GM21381 (cell line): Measurements from ENCODE around the gene PRTN3.

Experiments
- ATAC-seq: cut with Tn5 transposase; IDR thresholded peaks from one replicate; pipeline ENCODE4 v1.9.1; 2021; ENCODE audit warnings: mild to moderate bottlenecking, moderate library complexity; ENCODE audit not compliant: unreplicated experiment

PRTN3 gene

DNA sequence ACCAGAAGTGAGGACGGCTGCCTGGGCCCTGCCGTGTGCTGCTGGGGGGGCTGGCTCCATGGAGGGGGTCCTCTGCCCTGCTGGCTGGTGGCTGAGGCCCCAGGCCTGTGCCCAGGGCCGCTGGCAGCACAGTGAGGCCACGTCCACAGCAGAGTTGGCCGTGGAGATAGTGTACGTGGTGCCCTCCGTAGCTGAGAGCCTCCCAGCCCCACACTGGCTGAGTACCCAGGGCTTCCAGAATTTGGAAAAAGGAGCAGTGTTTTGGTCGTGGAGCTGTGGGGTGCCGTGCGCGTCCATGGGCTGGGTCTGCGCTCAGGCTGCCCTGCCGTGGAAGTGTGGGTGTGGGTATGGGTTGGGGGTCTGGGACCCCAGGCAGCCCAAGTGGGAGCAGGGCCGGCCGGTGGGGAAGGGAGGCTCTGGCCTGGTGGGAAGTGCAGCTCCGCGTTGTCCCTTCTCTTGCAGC, 37.7 kb upstream of the PRTN3 start:
- no peak for ATAC-seq

- no peak for ATAC-seq
Observed at GRCh38 chr19:803686-804418, 36.9 kb upstream of the PRTN3 start.

DNA sequence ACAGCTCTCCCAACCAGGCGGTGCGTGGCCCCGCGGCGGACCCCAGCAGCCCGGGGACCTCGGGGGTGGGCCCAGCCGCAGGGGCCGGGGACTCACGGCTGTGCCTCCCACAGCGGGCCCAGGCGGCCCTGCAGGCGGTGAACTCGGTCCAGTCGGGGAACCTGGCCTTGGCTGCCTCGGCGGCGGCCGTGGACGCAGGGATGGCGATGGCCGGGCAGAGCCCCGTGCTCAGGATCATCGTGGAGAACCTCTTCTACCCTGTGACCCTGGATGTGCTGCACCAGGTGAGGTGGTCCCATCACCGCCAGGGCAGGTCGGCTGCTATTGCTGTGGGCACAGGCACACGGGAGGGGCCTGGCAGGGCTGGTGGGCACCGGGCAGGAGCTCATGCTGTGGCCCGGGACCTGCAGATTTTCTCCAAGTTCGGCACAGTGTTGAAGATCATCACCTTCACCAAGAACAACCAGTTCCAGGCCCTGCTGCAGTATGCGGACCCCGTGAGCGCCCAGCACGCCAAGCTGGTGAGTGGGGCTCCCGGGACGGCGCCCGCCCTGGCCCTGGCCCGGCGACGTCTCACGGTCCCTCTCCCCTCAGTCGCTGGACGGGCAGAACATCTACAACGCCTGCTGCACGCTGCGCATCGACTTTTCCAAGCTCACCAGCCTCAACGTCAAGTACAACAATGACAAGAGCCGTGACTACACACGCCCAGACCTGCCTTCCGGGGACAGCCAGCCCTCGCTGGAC, 36.2 kb upstream of the PRTN3 start:
- no peak for ATAC-seq

DNA sequence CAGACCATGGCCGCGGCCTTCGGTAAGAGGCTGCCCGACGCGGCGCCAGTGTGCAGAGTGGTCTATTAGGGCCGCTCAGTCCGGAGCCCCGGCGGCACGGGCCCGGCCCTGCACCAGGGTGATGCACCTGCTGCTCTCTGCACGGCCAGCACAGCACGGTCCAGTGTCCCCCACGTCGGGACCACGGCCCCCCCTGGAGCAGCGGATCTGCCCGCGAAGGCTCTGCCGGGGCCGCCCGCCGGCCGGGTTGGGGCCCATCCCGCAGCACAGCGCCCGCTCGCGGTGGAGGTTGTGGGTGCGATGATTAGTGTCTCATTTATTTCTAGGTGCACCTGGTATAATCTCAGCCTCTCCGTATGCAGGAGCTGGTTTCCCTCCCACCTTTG, 35.6 kb upstream of the PRTN3 start:
- ATAC-seq, result no peak

- no peak for ATAC-seq
Observed at GRCh38 chr19:805600-806550, 34.9 kb upstream of the PRTN3 start.

- no peak for ATAC-seq
Observed at GRCh38 chr19:806815-807421, 33.9 kb upstream of the PRTN3 start.

DNA sequence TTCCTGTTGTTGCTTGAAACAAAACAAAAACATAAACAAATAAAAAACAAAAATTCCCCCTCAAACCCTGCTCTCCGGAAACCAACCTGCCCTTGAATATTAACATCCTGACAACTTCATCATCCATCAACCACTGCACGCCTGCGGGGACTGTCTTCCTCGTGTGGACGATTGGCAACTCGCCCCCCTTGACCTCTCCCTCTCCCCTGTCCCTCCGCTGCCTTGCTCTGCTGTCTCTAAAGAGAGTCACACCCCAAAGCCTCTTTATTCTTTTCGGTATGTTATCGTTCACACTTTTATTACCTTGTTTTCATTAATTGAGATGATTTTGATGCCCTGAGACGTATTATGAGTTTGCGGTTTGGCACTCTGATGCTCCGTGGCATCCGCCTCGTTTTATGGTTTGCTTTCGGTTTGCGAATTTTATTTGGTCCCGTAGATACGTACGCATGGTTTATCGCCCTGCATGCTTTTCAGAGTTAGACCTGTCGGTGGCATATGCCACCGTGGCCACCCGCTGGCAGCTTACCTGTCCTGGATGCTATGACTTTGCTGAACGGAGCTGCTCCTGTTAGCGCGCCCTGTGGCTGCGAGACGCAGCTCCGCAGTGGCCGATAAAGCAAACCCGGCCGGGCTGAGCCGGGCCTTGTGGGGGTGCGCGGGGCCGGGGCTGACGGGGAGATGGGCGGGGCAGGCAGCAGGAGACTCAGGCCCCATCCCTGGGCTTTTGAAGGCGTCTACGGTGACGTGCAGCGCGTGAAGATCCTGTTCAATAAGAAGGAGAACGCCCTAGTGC, 33.0 kb upstream of the PRTN3 start:
- no peak for ATAC-seq

GRCh38 chr19:808423-808775, 32.4 kb upstream of the PRTN3 start:
- ATAC-seq, result no peak

- no peak for ATAC-seq
Observed at GRCh38 chr19:810077-810855, 30.5 kb upstream of the PRTN3 start.

DNA sequence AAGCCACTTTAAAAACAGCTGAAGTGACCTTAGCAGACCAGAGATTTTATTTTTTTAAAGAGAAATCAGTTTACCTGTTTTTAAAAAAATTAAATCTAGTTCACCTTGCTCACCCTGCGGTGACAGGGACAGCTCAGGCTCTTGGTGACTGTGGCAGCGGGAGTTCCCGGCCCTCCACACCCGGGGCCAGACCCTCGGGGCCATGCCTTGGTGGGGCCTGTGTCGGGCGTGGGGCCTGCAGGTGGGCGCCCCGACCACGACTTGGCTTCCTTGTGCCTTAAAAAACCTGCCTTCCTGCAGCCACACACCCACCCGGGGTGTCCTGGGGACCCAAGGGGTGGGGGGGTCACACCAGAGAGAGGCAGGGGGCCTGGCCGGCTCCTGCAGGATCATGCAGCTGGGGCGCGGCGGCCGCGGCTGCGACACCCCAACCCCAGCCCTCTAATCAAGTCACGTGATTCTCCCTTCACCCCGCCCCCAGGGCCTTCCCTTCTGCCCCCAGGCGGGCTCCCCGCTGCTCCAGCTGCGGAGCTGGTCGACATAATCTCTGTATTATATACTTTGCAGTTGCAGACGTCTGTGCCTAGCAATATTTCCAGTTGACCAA, 29.8 kb upstream of the PRTN3 start:
- no peak for ATAC-seq

- no peak for ATAC-seq
Observed at GRCh38 chr19:811506-812048, 29.2 kb upstream of the PRTN3 start.

GRCh38 chr19:812049-812746, 28.6 kb upstream of the PRTN3 start:
- no peak for ATAC-seq

- no peak for ATAC-seq
Observed at GRCh38 chr19:812747-813218, 28.0 kb upstream of the PRTN3 start.

DNA sequence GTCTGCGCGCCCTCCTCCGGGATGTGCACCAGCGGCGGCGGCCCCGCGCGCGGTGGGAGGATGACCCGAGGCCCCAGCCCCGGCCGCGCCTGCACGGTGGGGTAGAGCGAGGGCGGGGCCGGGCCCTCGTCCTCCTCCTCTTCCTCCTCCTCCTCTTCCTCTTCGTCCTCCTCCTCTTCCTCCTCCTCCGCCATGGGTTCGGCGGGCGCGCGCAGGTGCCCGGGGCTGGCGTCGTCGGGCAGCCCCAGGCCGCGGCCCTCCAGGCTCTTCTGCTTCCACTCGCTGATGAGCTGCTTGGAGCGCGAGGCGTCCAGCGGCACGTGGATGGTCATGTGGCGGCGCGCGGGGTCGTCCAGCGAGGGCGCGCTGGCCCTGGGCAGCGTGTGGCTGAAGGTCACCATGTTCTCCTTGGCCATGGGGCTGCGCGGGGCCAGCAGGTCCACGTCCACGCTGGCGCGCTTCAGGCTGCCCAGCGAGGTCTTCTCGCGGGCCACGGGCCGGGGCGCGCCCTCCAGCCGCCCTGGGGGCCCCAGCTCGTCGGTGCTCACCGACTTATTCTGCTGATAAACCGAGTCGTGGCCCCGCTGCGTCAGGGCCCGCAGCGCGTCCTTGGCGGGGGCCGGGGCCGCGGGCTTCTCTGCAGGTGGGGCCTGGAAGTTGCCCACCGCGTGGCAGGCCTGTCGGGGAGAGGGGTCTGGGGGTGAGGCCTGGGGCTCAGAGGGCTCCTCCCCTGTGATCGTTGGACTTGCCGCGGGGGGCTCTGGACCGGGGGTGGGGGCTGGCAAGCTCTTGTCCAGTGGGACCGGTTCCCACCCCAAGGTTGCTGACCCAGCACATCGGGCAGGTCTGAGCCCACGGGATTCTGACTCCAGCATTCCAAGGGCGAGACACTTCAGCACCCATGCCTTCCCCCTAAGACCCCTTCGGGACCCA, 27.3 kb upstream of the PRTN3 start:
- ATAC-seq, result no peak

- ATAC-seq, result no peak
Observed at GRCh38 chr19:814152-815078, 26.4 kb upstream of the PRTN3 start.
